ENCODE measurements around the gene LYPD4. TPM values are rescaled to one million over a fixed set of nuclear protein-coding genes. Genes with fewer than 3 reads are reported as not detected.

The LYPD4 gene
- total and polyA plus RNA-seq, 2 experiments from 2014 or later: not detected

DNA sequence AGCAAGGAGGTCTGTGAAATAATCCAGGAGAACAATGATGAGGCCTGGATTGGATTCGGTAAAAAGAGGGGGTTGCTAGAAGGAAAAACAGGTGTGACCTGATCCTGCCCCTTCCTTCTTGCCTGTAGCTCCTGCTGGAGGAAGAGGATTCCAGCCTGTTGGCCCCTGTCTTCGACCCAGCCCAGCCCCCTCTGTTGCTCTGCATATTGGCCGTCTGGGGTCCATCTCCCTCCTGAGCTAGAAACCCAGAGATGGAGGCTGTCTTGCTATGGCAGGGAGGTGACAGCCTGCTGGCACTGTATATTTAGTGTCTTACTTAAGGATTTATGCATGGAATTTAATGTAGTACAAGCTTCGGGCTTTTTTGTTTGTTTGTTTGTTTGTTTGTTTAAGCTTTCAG lies 7.0 kb upstream of the LYPD4 start:
- Histone ChIP-seq H3K36me3 (no peaks in the 10 kb centered on the region), H3K27me3 (peaks cover 8% of the 10 kb centered on the region), H3K27ac (no peak overlapping the region), H3K4me3 (no peak overlapping the region), H3K9me3 (ENCODE audit: low read depth) (no peaks in the 10 kb centered on the region), H3K4me1 (ENCODE audit: low read depth) (no peaks in the 10 kb centered on the region)
- DNase-seq (ENCODE audit: low read depth in 1 of 2, low spot score in 1 of 2): no peak
- no peak for TF ChIP-seq CTCF (IDR thresholded peaks at IDR 0.05; ENCODE audit: low read depth, low read length)

GRCh38 chr19:41850381-41850780 lies 5.9 kb upstream of the LYPD4 start:
- no peak for TF ChIP-seq CTCF (IDR thresholded peaks at IDR 0.05; ENCODE audit: low read depth, low read length)
- Histone ChIP-seq H3K4me3 (no peak overlapping the region), H3K27ac (no peak overlapping the region), H3K4me1 (ENCODE audit: low read depth) (no peaks in the 10 kb centered on the region), H3K36me3 (no peaks in the 10 kb centered on the region), H3K27me3 (peaks cover 4% of the 10 kb centered on the region), H3K9me3 (ENCODE audit: low read depth) (no peaks in the 10 kb centered on the region)
- no peak for DNase-seq (ENCODE audit: low read depth in 1 of 2, low spot score in 1 of 2)

GRCh38 chr19:41849067-41849466 lies 4.6 kb upstream of the LYPD4 start:
- Histone ChIP-seq H3K36me3 (no peaks in the 10 kb centered on the region), H3K4me1 (ENCODE audit: low read depth) (no peaks in the 10 kb centered on the region), H3K9me3 (ENCODE audit: low read depth) (no peaks in the 10 kb centered on the region), H3K27me3 (peaks cover 4% of the 10 kb centered on the region), H3K4me3 (no peak overlapping the region), H3K27ac (no peak overlapping the region)
- no peak for DNase-seq (ENCODE audit: low read depth in 1 of 2, low spot score in 1 of 2)
- TF ChIP-seq CTCF (IDR thresholded peaks at IDR 0.05; ENCODE audit: low read depth, low read length): no peak

DNA sequence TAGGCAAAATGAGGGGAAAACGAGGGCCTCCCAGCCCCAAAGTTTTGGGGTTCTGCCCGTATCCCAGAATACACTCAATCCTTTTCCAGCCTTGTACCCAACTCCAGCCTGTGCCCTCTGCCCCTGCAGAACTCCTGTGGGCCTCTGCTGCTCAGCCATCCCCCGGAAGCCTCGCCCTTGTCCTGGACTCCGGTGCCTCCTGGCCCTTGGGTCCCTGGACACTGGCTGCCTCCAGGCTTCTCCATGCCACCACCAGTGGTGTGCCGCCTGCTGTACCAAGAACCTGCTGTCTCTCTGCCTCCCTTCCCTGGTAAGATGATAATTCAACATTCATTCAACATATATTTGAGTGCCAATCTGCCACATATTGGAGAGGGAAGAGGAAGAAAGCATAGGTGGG lies 4.2 kb upstream of the LYPD4 start:
- no peak overlapping the region for H3K4me3 ChIP-seq
- H3K9me3 ChIP-seq (ENCODE audit: low read depth): no peaks in the 10 kb centered on the region
- no peak for DNase-seq (ENCODE audit: low read depth in 1 of 2, low spot score in 1 of 2)
- TF ChIP-seq CTCF (IDR thresholded peaks at IDR 0.05; ENCODE audit: low read depth, low read length): no peak
- H3K27me3 ChIP-seq: peaks cover 2% of the 10 kb centered on the region
- no peaks in the 10 kb centered on the region for H3K4me1 ChIP-seq (ENCODE audit: low read depth)
- H3K36me3 ChIP-seq: no peaks in the 10 kb centered on the region
- no peak overlapping the region for H3K27ac ChIP-seq

GRCh38 chr19:41847351-41848105 lies 3.0 kb upstream of the LYPD4 start:
- no peak overlapping the region for H3K27ac ChIP-seq
- TF ChIP-seq CTCF (IDR thresholded peaks at IDR 0.05; ENCODE audit: low read depth, low read length): no peak
- H3K4me1 ChIP-seq (ENCODE audit: low read depth): no peaks in the 10 kb centered on the region
- DNase-seq (ENCODE audit: low read depth in 1 of 2, low spot score in 1 of 2): no peak
- no peaks in the 10 kb centered on the region for H3K27me3 ChIP-seq
- no peaks in the 10 kb centered on the region for H3K36me3 ChIP-seq
- no peaks in the 10 kb centered on the region for H3K9me3 ChIP-seq (ENCODE audit: low read depth)
- no peak overlapping the region for H3K4me3 ChIP-seq

Data from cardiac muscle cell (in vitro differentiated cells and primary cell).